HG03342 (cell line): ENCODE data around the gene TEX14.
"Not testable (repeated sequence)": the region's sequence is repeated elsewhere in the genome, so short reads cannot be mapped to it uniquely, and the experiment has no call there.

Experiments used
- ATAC-seq: cut with Tn5 transposase; IDR thresholded peaks from one replicate; pipeline ENCODE4 v1.9.1; 2021; ENCODE audit warnings: mild to moderate bottlenecking, moderate library complexity; ENCODE audit not compliant: unreplicated experiment

TEX14 gene

GRCh38 chr17:58611331-58611730 lies 80.5 kb downstream of the TEX14 start:
- ATAC-seq: no peak

GRCh38 chr17:58606934-58607333 lies 84.9 kb downstream of the TEX14 start:
- ATAC-seq: no peak

- no peak for ATAC-seq
Measured at GRCh38 chr17:58605986-58606385, 85.9 kb downstream of the TEX14 start.

DNA sequence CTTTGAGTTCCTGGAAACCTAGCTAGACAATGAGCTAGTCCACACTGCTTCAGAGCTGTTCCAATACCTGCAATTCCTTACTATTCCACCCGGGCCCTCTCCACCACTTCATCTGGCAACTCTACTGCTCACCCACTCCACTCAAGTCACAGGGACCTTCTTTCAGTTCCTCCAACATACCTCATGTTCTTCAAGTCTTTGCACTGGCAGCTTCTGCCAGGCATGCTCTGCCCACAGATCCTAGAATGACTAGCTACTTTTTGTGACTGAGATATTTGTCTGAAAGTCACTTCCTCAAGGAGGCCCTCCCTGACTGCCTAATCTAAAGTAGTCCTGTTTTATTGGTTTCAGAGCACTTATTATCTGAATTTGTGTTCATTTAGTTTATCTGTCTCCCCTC lies 86.4 kb downstream of the TEX14 start:
- no peak for ATAC-seq

DNA sequence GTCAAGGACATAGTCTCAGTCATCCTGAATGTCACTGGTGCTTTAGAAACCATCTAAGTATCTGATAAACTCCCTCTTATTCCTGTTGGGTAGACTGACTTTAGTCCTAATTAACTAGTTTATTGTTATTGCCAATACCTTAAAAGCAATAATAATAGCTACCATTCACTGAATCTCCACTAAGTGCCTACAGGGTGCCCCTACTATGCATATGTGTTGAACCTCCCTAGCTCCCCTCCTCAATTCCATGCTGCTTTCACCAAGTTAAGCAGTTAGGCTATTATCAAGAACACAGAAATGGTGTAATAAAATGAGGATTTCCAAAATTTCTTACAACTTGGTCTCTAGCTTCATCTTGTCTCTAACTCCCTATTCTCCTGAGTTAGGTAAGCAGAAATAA lies 89.9 kb downstream of the TEX14 start:
- ATAC-seq: no peak

GRCh38 chr17:58597371-58597770 lies 94.5 kb downstream of the TEX14 start:
- ATAC-seq: no peak

GRCh38 chr17:58595194-58595792 lies 96.6 kb downstream of the TEX14 start:
- ATAC-seq: no peak

DNA sequence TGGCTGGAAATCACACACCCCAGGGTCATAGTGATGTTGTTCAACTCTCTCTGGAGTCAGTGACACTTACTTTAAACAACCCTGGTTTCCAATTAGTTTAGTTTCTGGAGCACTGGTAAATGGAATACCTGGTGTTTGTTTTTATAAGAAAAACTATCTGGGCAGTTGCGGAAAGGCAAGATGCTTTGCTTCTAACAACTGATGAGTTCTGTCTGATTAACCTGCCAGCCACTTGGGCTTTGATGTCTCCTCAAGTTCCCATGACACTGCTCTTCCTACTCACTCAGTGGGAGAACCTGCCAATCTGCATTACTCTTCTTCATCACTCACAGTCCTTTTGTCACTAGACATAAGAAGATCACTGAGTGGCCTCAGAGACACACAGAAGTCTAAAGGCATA lies 98.7 kb downstream of the TEX14 start:
- no peak for ATAC-seq

- ATAC-seq: no peak
Measured at GRCh38 chr17:58591455-58591854, 100.4 kb downstream of the TEX14 start.

DNA sequence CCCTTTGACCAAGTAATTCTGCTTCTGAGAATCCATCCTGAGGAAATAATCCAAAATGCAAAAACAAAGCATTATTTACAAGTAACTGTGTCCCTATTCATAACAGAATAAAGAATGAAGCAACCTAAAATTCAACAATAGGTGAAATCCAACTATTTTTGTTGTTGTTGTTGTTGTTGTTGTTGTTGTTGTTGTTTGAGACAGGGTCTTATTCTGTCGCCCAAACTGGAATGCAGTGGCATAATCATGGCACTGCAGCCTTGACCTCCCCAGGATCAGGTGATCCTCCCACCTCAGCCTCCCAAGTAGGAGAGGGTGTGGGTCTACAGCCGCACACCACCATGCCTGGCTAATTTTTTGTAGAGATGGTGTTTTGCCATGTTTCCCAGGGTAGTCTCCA lies 101.5 kb downstream of the TEX14 start:
- ATAC-seq: no peak

GRCh38 chr17:58587713-58588117 lies 104.1 kb downstream of the TEX14 start:
- peak; percentile 46 for ATAC-seq

DNA sequence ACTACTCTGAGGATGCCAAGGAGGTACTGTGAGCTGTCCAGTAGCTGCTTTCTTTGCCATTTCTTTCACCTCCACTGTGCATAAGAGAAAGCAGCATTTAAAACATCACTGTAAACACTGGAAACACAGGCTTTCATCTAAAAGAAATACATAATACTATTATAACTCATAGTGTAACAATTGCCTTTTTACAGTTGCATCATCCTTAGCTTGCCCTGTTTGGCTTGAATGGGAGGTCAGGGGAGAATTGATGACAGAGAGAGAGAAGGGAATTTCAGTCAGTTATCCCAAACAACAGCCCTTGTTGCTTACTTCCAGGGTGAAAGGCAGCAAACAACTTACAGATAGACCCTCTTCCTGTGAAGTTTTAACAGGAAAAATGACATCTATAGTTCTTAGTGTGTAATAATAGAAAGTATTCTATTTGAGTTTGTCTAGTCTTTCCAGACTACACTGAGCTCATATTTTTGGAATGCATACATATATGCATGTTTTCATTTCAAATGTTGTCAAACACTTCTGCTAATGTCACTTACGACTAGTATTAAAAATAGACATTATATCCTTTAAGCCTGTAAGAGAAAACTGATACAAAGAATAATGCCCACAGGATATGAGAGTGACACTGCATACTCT lies 105.7 kb downstream of the TEX14 start:
- no peak for ATAC-seq

DNA sequence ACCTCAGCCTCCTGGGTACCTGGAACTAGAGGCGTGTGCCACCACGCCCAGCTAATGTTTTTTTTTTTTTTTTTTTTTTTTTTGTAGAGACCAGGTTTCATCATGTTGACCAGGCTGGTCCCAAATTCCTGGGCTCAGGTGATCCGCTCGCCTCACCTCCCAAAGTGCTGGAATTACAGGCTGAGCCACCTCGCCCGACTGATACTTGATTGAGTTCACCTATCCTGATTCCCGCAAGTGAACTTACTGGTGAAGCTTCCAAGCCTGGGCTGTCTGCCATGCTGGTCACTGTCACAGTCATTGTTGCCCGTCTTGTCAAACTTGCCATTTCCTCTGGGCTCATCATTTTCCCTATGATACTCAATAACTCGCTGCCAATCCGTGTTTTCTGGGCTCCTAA lies 106.3 kb downstream of the TEX14 start:
- ATAC-seq: no peak

- no peak for ATAC-seq
Measured at GRCh38 chr17:58583486-58583885, 108.4 kb downstream of the TEX14 start.

DNA sequence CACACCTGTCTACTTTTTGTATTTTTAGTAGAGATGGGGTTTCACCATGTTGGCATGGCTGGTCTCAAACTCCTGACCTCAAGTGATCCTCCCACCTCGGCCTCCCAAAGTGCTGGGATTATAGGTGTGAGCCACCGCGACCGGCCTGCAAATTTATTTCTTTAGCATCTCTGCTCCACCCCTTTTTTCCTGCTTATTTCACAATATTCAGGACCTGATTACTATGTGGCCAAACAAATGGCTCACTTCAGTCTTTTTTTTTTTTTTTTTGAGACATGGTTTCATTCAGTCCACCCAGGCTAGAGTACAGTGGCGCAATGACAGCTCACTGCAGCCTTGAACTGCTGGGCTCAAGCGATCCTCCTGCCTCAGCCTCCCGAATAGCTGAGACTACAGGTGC lies 109.1 kb downstream of the TEX14 start:
- ATAC-seq: not testable (repeated sequence)

- no peak for ATAC-seq
Measured at GRCh38 chr17:58580671-58581070, 111.2 kb downstream of the TEX14 start.

GRCh38 chr17:58577696-58578095 lies 114.1 kb downstream of the TEX14 start:
- no peak for ATAC-seq

DNA sequence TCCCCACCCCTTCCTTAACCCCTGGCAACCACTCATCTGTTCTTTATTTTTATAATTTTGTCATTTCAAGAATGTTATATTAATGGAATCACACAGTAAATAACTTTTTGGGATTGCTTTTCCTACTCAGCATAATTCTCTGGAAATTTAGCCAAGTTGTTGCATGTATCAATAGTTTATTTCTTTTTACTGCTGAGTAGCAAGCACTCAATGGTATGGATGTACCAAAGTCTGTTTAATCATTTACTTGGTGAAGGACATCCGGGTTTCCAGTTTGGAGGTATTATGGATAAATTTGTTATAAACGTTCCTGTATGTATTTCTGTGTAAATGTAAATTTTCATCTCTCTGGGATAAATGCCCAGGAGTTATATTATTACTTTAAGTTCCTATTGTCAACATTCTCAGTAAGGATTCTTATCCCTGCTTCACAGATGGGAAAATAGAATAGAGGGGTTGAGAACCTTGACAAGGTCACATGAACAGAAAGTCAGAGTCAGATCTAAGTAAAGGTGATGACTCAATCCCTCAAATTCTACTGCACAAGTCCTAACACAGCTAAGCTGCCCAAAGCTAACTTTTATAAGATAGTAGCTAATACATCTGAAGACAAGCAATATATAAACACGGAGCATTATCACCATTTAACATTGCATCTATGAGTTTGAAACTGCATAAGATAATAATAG lies 115.0 kb downstream of the TEX14 start:
- ATAC-seq: no peak

DNA sequence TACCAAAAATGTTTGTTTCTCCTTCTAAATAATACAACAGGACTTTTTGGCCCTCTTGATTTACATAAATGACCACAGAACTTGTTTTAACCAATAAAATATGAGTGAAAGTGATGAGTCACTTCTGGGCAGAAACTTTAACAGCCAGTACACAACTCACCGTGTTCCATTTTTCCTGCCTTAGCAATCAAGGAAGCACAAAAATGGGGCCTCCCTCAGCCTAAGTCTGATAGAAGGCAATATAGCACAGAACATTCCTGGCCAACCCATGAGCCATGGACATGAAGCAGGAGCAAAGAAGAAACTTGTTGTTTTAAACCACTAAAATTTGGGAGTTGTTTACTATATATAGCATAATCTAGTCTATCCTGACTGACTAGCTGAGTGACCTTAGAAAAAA lies 116.3 kb downstream of the TEX14 start:
- no peak for ATAC-seq

GRCh38 chr17:58574025-58574424 lies 117.8 kb downstream of the TEX14 start:
- no peak for ATAC-seq

- no peak for ATAC-seq
Measured at GRCh38 chr17:58572846-58573245, 119.0 kb downstream of the TEX14 start.

GRCh38 chr17:58570758-58571157 lies 121.1 kb downstream of the TEX14 start:
- ATAC-seq: no peak
